NCI-H446 treated with DMSO at 0.1 percent for 48 hours (cell line): Measurements from ENCODE around the gene TWF2.

ENCODE experiments used
- DNase-seq: peaks from one replicate; lab custom pipeline; 2025; lab: John Stamatoyannopoulos, UW

TWF2 gene

DNA sequence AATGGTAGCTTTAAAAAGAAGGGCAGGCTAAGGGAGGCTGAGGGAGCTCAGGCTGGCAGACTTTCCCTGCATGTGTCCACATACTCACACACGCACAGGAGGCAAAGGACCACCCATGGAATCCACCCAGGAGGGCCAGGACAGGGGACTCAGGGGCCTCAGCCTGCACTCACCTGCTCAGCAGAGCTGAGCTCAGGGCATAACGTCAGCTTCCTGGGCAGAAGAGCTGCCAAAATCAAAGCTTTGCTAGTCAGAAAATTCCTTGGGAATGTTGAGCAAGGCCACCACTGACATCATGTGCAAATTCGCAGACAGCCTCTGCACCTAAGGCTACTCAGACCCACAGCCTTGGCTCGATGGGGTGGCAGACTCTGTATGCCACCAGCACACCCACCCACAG is 57.4 kb downstream of the TWF2 start:
- no peak for DNase-seq
